ENCODE data around the gene TTR. TPM values are rescaled to one million over a fixed set of nuclear protein-coding genes. Genes with fewer than 3 reads are reported as not detected.

TTR gene
- total and polyA plus RNA-seq, 2 of the 13 experiments (the other 11 are each of a cell fraction or from before 2014, with no cell fraction given) = 91.3 to 496 TPM

DNA sequence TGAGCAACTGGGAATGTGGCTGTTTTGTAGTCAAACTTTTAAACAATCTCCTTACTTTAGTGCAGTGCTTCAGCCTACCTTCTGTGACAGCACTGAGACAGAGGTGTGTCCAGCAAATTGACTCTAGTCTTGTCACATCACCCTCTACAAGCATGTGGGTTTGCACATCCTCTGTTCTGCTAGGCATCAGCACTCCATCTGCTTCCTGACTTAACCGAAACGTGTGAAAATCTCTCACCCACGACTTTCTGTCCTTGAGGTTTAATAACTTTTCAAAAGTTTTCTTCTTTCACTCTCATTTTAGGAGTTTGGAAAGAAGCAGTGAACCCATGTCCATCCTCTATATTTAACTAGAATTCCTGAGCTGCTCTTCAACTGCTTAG lies 42.6 kb downstream of the TTR start (continued):
- TF ChIP-seq NONO (IDR thresholded peaks at IDR 0.05) = no peak
- no peak for TF ChIP-seq NONO (CRISPR knock-in tag; conservative IDR thresholded peaks at IDR 0.05)
- no peak for TF ChIP-seq KMT2B (CRISPR knock-in tag; IDR thresholded peaks at IDR 0.05)
- TF ChIP-seq ZNF672 (CRISPR knock-in tag; IDR thresholded peaks at IDR 0.05) = no peak
- TF ChIP-seq, protein P1, sequence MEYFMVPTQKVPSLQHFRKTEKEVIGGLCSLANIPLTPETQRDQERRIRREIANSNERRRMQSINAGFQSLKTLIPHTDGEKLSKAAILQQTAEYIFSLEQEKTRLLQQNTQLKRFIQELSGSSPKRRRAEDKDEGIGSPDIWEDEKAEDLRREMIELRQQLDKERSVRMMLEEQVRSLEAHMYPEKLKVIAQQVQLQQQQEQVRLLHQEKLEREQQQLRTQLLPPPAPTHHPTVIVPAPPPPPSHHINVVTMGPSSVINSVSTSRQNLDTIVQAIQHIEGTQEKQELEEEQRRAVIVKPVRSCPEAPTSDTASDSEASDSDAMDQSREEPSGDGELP (IDR thresholded peaks at IDR 0.05; ENCODE audit: borderline replicate concordance, low read depth) = no peak
- no peak for TF ChIP-seq ZNF652 (CRISPR knock-in tag; IDR thresholded peaks at IDR 0.05; ENCODE audit: borderline replicate concordance, low read depth)

- H3K27ac ChIP-seq (ENCODE audit: extremely low read length, insufficient read depth, low read length) = no peak overlapping the region
- DNase-seq (ENCODE audit: low spot score) (no peak), ATAC-seq (no peak), FAIRE-seq (no peak)
- ChIA-PET CTCF (ENCODE audit: low intra/inter-chr PET ratio, low total read pairs) (no interaction called here), POLR2A (no interaction called here)
- TF ChIP-seq ARNTL (CRISPR knock-in tag; IDR thresholded peaks at IDR 0.05) (no peak), ZNF710 (CRISPR knock-in tag; IDR thresholded peaks at IDR 0.05; ENCODE audit: borderline replicate concordance) (no peak), MED8 (CRISPR knock-in tag; IDR thresholded peaks at IDR 0.05; ENCODE audit: insufficient replicate concordance) (no peak), RFX5 (IDR thresholded peaks at IDR 0.05; ENCODE audit: low read depth, low read length) (no peak), IKZF4 (CRISPR knock-in tag; IDR thresholded peaks at IDR 0.05; ENCODE audit: borderline replicate concordance, low read depth, not compliant biosample characterization) (no peak), PITX1 (CRISPR knock-in tag; IDR thresholded peaks at IDR 0.05) (no peak), NFE2 (CRISPR knock-in tag; IDR thresholded peaks at IDR 0.05) (no peak), HBP1 (CRISPR knock-in tag; IDR thresholded peaks at IDR 0.05; ENCODE audit: low read depth) (no peak)
- H3K4me1 ChIP-seq (ENCODE audit: insufficient read depth, low read length) = no peaks in the 10 kb centered on the region
- no peak overlapping the region for H3K4me2 ChIP-seq (ENCODE audit: low read depth, low read length)
- no peak overlapping the region for H3K9ac ChIP-seq (ENCODE audit: insufficient read depth, low read depth, low read length)
- H3K27me3 ChIP-seq (ENCODE audit: control insufficient read depth in 1 of 2, insufficient read depth in 2 of 2, low read length in 2 of 2) = no peaks in the 10 kb centered on the region
- H3K9me3 ChIP-seq (ENCODE audit: low read length) = no peaks in the 10 kb centered on the region
- in situ Hi-C loops (cut with HindIII; ENCODE audit: extremely low pct_ligation_motif_present, low pct_unique_long_range_greater_than_20kb) (no loop called here), intact Hi-C loops (cut with micrococcal nuclease; ENCODE audit: unreplicated experiment) (no loop called here)
- H3K4me3 ChIP-seq (replicated peaks in 1 of 3; ENCODE audit: insufficient read depth in 1 of 3, low read depth in 2 of 3, low read length in 3 of 3) = no peak overlapping the region
- no peaks in the 10 kb centered on the region for H3K36me3 ChIP-seq (replicated peaks in 1 of 2; ENCODE audit: control insufficient read depth in 1 of 2, insufficient read depth in 2 of 2, low read length in 2 of 2)
- no peak overlapping the region for H2AFZ ChIP-seq (ENCODE audit: low read length)
- H3K79me2 ChIP-seq (ENCODE audit: insufficient read depth, low read length) = no peaks in the 10 kb centered on the region
- BruUV-seq (replicated peaks) = no TSS peak
- no peaks in the 10 kb centered on the region for H4K20me1 ChIP-seq (ENCODE audit: insufficient read depth, low read length)
Measured at GRCh38 chr18:31636387-31636786, 44.7 kb downstream of the TTR start.

Measured in HepG2 (cell line).